GM21447 (cell line): Measurements from ENCODE around the gene AMER2.

Experiments used
- ATAC-seq: cut with Tn5 transposase; IDR thresholded peaks from one replicate; pipeline ENCODE4 v1.9.1; 2021; ENCODE audit not compliant: unreplicated experiment

Gene AMER2

DNA sequence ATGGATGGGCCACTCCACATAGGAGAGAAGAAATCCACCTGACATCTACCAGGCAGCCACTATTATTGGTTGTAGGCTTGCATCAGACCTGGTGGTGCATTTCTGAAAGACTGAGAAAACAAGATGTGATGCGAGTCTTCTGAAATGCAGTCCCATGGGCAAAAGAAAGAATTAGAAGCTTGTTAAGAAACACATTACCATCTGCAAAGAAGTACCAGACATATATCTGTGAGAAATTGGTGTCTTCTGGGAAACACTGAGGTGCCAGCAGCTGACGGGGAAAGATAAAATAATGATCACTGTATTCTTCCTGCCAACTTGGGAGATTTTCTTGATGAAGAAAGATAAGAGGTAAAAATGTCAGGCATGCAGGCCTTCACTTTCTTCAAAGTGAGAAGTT is 14.4 kb downstream of the AMER2 start:
- ATAC-seq = no peak

- no peak for ATAC-seq
Measured at GRCh38 chr13:25153736-25154135, 18.4 kb downstream of the AMER2 start.

DNA sequence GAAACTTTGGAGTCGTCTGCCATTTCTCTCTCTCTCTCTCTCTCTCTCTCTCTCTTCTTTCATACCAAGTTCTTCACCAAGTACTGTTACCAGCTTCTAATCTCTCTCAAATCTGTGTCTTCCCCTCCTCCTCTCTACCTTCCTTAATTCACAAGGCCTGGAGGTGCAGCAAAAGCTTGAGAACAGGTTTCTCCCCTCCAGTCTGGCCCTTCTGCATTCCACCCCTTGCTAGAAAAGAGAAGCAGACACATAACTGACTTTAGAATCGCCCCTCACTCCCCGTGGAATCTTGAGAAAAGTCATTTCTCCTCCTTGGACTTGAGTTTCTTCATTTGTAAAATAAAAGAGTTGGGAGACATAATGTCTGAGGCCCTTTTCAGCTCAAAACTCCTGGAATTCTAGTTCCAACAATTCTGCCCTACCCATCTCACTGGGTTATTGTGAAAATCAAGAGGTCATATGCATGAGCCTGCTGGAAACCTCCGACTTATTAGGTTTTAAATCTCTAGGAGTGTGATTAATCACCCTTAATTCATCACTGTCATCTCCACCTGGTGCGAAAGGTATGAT is 20.4 kb downstream of the AMER2 start:
- ATAC-seq = no peak

DNA sequence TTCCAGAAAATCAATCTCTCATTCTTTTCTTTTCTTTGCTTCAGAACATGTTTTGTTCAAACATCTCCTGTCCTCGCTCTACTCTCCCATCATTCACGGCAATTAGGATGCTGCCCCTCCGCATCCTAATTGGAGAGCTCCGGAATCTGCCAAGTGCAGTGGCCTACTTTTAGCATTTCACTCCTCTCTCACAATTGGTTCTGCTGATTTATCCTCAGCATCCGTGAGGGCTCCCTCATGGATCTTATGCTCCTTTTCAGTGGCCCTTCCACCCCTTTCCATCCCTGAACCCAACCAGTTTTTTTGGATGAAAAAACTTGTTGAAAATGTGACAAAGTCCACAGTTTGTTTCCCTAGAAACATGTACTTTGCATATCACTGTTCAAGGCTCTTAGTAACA is 22.4 kb downstream of the AMER2 start:
- no peak for ATAC-seq

DNA sequence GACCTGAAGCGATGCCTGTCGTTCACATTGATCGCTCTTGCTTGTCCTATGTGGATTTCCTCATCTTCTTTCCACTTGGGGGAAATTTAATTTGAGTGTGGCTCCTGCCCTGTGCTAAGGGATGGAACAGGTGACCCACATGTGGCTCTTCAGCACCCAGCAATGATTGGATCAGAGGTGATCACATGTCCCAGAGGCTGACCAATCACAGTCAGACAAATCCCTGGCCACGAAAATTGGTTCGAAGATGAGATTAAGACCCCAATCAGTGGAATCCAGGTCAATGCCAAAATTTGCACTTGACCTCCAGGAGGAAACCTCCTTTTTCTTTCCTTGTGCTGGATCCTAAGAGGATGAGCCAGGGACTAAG is 23.7 kb downstream of the AMER2 start:
- ATAC-seq = no peak

GRCh38 chr13:25147638-25148401 is 24.3 kb downstream of the AMER2 start:
- ATAC-seq = no peak

- ATAC-seq = no peak
Measured at GRCh38 chr13:25143706-25144105, 28.4 kb downstream of the AMER2 start.

DNA sequence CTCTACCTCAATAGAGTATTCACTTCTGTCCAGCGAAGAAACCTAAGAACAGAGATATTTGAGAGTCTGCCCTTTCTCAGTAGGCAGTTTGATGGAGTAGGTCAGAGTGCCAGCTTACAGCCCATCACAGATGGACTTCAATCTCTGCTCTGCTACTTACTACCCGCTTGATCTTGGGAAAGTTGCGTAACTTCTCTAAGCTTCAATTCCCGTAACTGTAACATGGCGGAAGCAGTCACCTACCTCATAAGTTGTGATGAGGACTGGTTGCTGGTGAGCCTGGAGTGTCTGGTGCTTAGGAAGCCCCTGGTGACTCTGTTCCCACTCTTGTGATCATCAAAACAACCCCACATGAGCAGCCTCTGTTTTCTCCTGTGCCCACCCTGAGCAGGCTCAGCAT is 31.0 kb downstream of the AMER2 start:
- ATAC-seq = no peak

GRCh38 chr13:25137788-25138115 is 34.3 kb downstream of the AMER2 start:
- ATAC-seq = no peak

DNA sequence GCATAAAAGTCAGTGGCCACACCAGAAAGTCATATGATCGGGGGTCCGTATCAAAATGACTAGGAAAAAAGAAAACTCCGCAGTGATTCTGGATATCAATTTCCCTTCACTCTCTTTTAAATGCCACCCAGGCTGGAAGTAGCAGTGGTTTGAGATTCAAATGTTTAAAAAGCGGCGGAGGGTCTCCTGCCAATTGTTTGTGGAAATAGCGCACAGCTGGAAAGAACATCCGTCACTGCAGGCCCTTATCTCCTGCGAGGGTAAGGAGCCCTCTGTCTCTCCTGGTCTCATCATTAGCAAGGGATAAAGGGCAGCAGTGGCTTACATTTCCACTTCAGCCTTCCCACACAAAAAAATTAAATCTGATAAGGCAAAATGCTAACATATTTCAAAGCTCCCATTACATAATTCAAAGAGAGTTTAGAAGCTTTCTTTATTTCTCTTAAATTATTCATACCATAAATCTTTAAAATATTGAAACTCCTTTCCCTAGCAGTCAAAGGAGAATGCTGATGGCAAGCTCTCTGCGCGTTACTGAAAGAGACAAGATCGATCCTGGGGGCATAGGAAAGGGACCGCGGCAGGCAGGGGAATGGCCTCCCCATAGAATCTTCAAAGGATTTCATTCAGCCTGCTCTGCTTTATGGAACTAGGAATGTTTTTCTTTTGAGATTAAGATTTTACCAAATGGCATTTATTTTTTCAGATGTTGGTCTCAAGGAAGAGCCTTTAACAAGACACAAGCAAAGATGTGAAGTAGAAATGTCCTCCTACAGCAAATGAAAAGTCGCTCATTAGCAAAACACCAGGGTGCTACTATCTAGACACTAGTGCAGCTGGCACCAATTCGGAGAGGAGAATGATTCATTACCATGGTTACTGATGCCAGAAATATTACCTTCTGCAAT is 35.0 kb downstream of the AMER2 start:
- ATAC-seq = no peak

- ATAC-seq = no peak
Measured at GRCh38 chr13:25135896-25136295, 36.2 kb downstream of the AMER2 start.

- no peak for ATAC-seq
Measured at GRCh38 chr13:25132751-25133390, 39.2 kb downstream of the AMER2 start.

- ATAC-seq = no peak
Measured at GRCh38 chr13:25131881-25132420, 40.1 kb downstream of the AMER2 start.

DNA sequence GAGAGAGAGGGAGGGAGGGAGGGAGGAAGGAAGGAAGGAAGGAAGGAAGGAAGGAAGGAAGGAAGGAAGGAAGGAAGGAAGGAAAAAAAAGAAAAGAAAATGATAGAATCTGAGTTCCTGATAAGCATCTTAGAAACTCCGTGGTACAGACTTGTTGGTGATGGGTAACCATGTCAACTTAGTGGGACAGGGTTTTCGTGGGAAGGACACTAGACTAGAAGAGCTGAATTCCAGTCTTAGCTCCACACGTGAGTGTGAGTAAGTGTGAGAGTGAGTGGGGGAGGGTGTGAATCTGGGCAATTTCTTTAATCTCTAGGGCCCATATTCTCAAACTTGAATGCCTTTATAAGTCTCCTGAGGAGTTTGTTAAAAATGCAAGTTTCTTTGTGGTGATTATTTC is 41.1 kb downstream of the AMER2 start:
- ATAC-seq = no peak

DNA sequence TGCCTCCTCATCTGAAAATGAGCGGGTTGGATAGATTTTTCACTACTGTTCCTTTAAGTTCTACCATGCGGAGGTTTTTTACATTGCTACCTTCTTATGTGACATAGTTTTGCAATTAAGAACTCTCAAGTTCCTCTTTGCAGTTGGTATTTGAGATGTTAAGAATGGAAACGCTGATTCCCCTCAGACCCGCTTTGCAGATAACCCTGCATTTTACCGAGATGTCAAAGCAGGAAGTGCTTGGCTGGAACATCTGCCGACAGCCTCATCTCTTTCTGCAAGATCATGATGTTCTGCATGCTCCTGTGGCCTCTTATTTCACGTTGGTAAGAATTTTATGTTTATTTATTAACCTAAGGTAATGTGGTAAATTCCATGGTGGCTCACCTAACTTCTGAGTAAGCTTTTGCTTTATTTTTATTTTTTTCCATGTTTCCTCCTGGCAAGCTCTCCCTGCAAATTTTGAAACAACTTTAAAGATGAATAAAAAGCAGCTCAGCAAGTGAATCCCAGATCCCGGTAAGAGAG is 53.6 kb downstream of the AMER2 start:
- ATAC-seq = no peak

GRCh38 chr13:25117312-25117711 is 54.8 kb downstream of the AMER2 start:
- ATAC-seq = no peak

GRCh38 chr13:25116044-25116443 is 56.0 kb downstream of the AMER2 start:
- ATAC-seq = no peak

DNA sequence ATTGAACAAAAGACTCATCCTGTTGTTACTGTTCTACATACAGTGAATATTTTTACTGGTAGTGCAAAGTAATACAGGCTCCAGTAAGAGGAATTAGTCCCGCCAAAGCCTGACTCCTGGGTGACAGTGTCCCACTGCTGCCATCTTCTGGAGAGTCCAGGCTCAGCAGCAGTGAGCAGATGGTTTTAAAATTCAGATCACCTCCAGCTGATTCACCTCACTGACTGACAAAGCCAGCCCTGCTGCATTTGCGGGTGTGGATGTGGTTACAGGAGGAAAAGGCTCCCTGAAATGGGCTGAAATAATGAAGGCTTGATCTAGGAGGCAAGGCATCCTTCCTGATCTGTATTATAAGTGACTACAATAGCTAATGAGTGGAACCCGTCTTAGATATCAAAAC is 57.9 kb downstream of the AMER2 start:
- no peak for ATAC-seq

DNA sequence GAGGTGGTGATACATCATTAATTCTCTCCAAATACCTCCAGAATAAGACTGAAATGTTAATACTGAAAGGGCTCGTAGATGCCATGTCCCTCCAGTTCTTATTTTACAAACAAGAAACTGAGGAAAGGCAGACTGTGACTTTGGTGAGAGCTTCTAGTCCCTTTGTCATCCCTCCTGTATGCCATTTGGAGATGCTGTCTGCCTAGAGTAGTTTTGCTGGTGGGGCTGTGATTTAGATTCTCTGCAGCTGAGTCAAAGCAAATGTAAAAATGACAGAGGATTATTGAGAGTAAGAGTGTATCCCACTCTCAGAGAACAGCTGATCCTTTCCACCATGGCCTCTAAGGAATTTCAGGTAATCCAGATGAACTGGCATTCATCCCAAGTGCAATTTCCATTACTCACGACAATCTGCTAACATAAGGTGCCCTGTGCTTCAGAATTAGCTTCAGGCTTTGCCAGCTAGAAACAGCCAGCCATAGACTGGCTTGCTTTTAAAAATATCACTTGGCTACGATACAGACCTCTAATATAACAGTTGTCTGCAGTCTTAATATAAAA is 59.3 kb downstream of the AMER2 start:
- ATAC-seq = no peak
